ENCODE results near the gene DYNLT1. TPM values are rescaled to one million over a fixed set of nuclear protein-coding genes. Genes with fewer than 3 reads are reported as not detected.

Gene DYNLT1
- total RNA-seq, 1 experiment from 2014 or later: 50.5 TPM

- no peak for ATAC-seq
- Histone ChIP-seq H3K9me3 (ENCODE audit: low read length) (no peaks in the 10 kb centered on the region), H3K9me2 (replicated peaks; ENCODE audit: low read length) (no peaks in the 10 kb centered on the region), H3K27me3 (ENCODE audit: low read length) (no peaks in the 10 kb centered on the region), H3K9ac (ENCODE audit: low read length) (no peak overlapping the region), H3K4me3 (ENCODE audit: low read length) (no peak overlapping the region), H2AFZ (ENCODE audit: low read length) (no peak overlapping the region), H3K79me2 (ENCODE audit: low read length) (no peaks in the 10 kb centered on the region), H3K4me1 (ENCODE audit: insufficient read depth, low read length) (no peaks in the 10 kb centered on the region), H3K4me2 (ENCODE audit: low read length) (no peak overlapping the region), H3K27ac (ENCODE audit: low read length) (no peak overlapping the region), H4K20me1 (ENCODE audit: low read length) (no peaks in the 10 kb centered on the region), H3F3A (ENCODE audit: low read length, unreplicated experiment) (no peaks in the 10 kb centered on the region), H3K36me3 (ENCODE audit: low read depth, low read length) (peaks cover 21% of the 10 kb centered on the region; the same call in 1 of the 2 replicates)
- intact Hi-C loops (cut with micrococcal nuclease): no loop called here
- no peak for TF ChIP-seq EZH2 (IDR thresholded peaks at IDR 0.05; ENCODE audit: low read length, unreplicated experiment)
- no peak for TF ChIP-seq EZH2phosphoT487 (IDR thresholded peaks at IDR 0.05; ENCODE audit: borderline replicate concordance, low read length)
- TF ChIP-seq, protein P1, sequence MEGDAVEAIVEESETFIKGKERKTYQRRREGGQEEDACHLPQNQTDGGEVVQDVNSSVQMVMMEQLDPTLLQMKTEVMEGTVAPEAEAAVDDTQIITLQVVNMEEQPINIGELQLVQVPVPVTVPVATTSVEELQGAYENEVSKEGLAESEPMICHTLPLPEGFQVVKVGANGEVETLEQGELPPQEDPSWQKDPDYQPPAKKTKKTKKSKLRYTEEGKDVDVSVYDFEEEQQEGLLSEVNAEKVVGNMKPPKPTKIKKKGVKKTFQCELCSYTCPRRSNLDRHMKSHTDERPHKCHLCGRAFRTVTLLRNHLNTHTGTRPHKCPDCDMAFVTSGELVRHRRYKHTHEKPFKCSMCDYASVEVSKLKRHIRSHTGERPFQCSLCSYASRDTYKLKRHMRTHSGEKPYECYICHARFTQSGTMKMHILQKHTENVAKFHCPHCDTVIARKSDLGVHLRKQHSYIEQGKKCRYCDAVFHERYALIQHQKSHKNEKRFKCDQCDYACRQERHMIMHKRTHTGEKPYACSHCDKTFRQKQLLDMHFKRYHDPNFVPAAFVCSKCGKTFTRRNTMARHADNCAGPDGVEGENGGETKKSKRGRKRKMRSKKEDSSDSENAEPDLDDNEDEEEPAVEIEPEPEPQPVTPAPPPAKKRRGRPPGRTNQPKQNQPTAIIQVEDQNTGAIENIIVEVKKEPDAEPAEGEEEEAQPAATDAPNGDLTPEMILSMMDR (conservative IDR thresholded peaks at IDR 0.05; ENCODE audit: low read depth, low read length): no peak
- CTCF ChIA-PET: no interaction called here
- POLR2A ChIA-PET (ENCODE audit: unreplicated experiment): no interaction called here
- no peak for DNase-seq
- BruUV-seq (replicated peaks): no TSS peak
Measured at GRCh38 chr6:158611541-158612370, 32.8 kb downstream of the DYNLT1 start.

- Histone ChIP-seq H3F3A (ENCODE audit: low read length, unreplicated experiment) (no peaks in the 10 kb centered on the region), H4K20me1 (ENCODE audit: low read length) (no peaks in the 10 kb centered on the region), H3K4me3 (ENCODE audit: low read length) (no peak overlapping the region), H3K79me2 (ENCODE audit: low read length) (no peaks in the 10 kb centered on the region), H3K36me3 (ENCODE audit: low read depth, low read length) (peaks cover 26% of the 10 kb centered on the region; the same call in 1 of the 2 replicates), H3K9me2 (replicated peaks; ENCODE audit: low read length) (no peaks in the 10 kb centered on the region), H3K4me2 (ENCODE audit: low read length) (no peak overlapping the region), H3K9me3 (ENCODE audit: low read length) (no peaks in the 10 kb centered on the region), H3K9ac (ENCODE audit: low read length) (no peak overlapping the region), H3K27me3 (ENCODE audit: low read length) (no peaks in the 10 kb centered on the region), H3K27ac (ENCODE audit: low read length) (no peak overlapping the region), H3K4me1 (ENCODE audit: insufficient read depth, low read length) (no peaks in the 10 kb centered on the region), H2AFZ (ENCODE audit: low read length) (no peak overlapping the region)
- DNase-seq (no peak), ATAC-seq (no peak)
- TF ChIP-seq EZH2phosphoT487 (IDR thresholded peaks at IDR 0.05; ENCODE audit: borderline replicate concordance, low read length): no peak
- TF ChIP-seq, protein P1 (conservative IDR thresholded peaks at IDR 0.05; ENCODE audit: low read depth, low read length): no peak
- TF ChIP-seq EZH2 (IDR thresholded peaks at IDR 0.05; ENCODE audit: low read length, unreplicated experiment): no peak
- intact Hi-C loops (cut with micrococcal nuclease): no loop called here
- no TSS peak for BruUV-seq (replicated peaks)
- POLR2A ChIA-PET (ENCODE audit: unreplicated experiment): no interaction called here
- CTCF ChIA-PET: no interaction called here
Measured at GRCh38 chr6:158611039-158611438, 33.5 kb downstream of the DYNLT1 start.

DNA sequence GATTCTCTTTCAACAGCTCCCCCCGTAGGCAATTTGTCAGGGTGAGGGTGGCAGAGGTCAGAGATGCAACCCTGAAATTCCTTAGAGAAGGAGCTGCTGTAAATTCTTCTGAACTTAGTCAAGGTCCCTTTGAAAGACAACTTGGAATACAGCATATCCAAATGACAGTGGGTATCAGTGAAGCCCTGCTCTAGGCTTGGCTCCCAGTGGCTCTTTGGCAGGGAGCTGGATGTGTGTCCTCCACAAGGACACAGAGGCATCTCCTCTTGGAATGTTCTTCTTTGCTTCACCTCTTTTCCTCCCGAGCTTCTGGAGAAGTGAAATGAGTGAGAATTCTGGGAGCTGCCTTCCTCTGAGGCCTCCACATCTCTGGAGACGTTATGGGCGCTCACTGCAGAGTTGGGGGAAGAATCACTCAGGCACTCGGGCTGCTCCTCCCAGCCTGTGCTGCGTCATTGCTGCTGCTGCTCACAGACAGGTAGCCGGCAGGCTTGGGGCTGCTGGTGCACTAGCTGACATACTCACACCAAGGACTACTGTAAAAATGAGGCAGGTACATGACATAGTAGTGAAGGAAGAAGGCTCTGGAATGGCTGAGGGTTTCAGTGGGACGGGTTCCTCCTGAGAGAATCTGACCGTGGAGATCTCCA, 34.1 kb downstream of the DYNLT1 start:
- TF ChIP-seq EZH2 (IDR thresholded peaks at IDR 0.05; ENCODE audit: low read length, unreplicated experiment) (no peak), EZH2phosphoT487 (IDR thresholded peaks at IDR 0.05; ENCODE audit: borderline replicate concordance, low read length) (no peak)
- TF ChIP-seq, protein P1 (conservative IDR thresholded peaks at IDR 0.05; ENCODE audit: low read depth, low read length): no peak
- H2AFZ ChIP-seq (ENCODE audit: low read length): no peak overlapping the region
- ATAC-seq: no peak
- H3K9ac ChIP-seq (ENCODE audit: low read length): no peak overlapping the region
- ChIA-PET CTCF (no interaction called here), POLR2A (ENCODE audit: unreplicated experiment) (interaction anchor here (0.6 kb wide), 1 partner anchor 399 kb away, joined by 13 read pairs; no protein-coding TSS in a partner anchor)
- H3K9me3 ChIP-seq (ENCODE audit: low read length): no peaks in the 10 kb centered on the region
- H3K27ac ChIP-seq (ENCODE audit: low read length): no peak overlapping the region
- BruUV-seq (replicated peaks): no TSS peak
- no peaks in the 10 kb centered on the region for H4K20me1 ChIP-seq (ENCODE audit: low read length)
- H3K9me2 ChIP-seq (replicated peaks; ENCODE audit: low read length): no peaks in the 10 kb centered on the region
- intact Hi-C loops (cut with micrococcal nuclease): no loop called here
- H3F3A ChIP-seq (ENCODE audit: low read length, unreplicated experiment): no peaks in the 10 kb centered on the region
- H3K4me3 ChIP-seq (ENCODE audit: low read length): no peak overlapping the region
- no peaks in the 10 kb centered on the region for H3K79me2 ChIP-seq (ENCODE audit: low read length)
- H3K36me3 ChIP-seq (ENCODE audit: low read depth, low read length): peaks cover 26% of the 10 kb centered on the region; the same call in 1 of the 2 replicates
- H3K4me2 ChIP-seq (ENCODE audit: low read length): no peak overlapping the region
- no peak for DNase-seq
- H3K27me3 ChIP-seq (ENCODE audit: low read length): no peaks in the 10 kb centered on the region
- H3K4me1 ChIP-seq (ENCODE audit: insufficient read depth, low read length): no peaks in the 10 kb centered on the region

Measured in PC-3 (cell line).